Mammary epithelial cell (primary cell): ENCODE measurements around the gene LRMDA.

Source experiments
- EZH2 ChIP-seq: IDR thresholded peaks from 2 replicates; pipeline ENCODE4 v1.6.1; 2012; ENCODE audit warnings: low read length, inconsistent platforms, borderline replicate concordance
- TF ChIP-seq, protein P1 (sequence below), 2 donors: IDR thresholded peaks in 1 of 2; conservative IDR thresholded peaks in 1 of 2; 2 replicates each; pipeline ENCODE4 v1.5.1; 2011 to 2012; ENCODE audit warnings: inconsistent platforms in 2 of 2, low read length in 2 of 2, mild to moderate bottlenecking in 2 of 2, control low read depth in 1 of 2, low read depth in 1 of 2; ENCODE audit not compliant: insufficient read depth in 1 of 2; ENCODE audit errors: extremely low read depth in 1 of 2

DNA sequence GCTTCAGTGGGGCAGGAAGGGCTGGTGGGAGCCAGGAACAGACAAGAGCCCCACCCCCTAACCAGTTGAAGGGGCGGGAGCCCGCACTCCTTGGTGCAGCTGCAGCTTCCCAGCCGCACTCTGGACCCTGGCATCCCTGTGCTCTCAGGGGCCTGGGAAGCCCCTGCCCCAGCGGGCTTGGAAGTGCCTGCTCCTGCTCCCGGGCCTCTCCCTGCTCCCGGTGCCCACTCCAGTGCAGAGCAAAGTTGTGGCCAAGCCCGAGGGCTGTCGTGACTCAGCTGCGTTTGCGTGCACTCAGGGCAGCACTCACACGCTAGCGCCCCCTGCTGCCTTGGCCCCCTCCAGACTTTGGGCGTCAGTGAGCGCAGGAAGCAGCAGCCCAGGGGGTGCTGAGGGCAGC lies 883.8 kb downstream of the LRMDA start:
- TF ChIP-seq, protein P1, sequence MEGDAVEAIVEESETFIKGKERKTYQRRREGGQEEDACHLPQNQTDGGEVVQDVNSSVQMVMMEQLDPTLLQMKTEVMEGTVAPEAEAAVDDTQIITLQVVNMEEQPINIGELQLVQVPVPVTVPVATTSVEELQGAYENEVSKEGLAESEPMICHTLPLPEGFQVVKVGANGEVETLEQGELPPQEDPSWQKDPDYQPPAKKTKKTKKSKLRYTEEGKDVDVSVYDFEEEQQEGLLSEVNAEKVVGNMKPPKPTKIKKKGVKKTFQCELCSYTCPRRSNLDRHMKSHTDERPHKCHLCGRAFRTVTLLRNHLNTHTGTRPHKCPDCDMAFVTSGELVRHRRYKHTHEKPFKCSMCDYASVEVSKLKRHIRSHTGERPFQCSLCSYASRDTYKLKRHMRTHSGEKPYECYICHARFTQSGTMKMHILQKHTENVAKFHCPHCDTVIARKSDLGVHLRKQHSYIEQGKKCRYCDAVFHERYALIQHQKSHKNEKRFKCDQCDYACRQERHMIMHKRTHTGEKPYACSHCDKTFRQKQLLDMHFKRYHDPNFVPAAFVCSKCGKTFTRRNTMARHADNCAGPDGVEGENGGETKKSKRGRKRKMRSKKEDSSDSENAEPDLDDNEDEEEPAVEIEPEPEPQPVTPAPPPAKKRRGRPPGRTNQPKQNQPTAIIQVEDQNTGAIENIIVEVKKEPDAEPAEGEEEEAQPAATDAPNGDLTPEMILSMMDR (conservative IDR thresholded peaks at IDR 0.05 in 1 of 2, IDR thresholded peaks at IDR 0.05 in 1 of 2; ENCODE audit: extremely low read depth in 1 of 2, insufficient read depth in 1 of 2, low read depth in 1 of 2, low read length in 2 of 2): no peak
- no peak for TF ChIP-seq EZH2
